GM12875 (cell line): ENCODE data around the gene PRKAG2.
A peak's percentile ranks its signal among the peaks of the same experiment; 100 is the strongest.

Experiments used
- H3K4me3 ChIP-seq: one replicate; pipeline ENCODE4 v1.5.1; 2011; ENCODE audit warnings: low read depth, low read length, control low read depth
- TF ChIP-seq, protein P1 (sequence below): IDR thresholded peaks from 2 replicates; pipeline ENCODE4 v1.5.1; 2011; ENCODE audit warnings: low read depth, mild to moderate bottlenecking, control low read depth, inconsistent platforms, low read length, moderate library complexity, borderline replicate concordance; ENCODE audit not compliant: insufficient read depth

Gene PRKAG2

DNA sequence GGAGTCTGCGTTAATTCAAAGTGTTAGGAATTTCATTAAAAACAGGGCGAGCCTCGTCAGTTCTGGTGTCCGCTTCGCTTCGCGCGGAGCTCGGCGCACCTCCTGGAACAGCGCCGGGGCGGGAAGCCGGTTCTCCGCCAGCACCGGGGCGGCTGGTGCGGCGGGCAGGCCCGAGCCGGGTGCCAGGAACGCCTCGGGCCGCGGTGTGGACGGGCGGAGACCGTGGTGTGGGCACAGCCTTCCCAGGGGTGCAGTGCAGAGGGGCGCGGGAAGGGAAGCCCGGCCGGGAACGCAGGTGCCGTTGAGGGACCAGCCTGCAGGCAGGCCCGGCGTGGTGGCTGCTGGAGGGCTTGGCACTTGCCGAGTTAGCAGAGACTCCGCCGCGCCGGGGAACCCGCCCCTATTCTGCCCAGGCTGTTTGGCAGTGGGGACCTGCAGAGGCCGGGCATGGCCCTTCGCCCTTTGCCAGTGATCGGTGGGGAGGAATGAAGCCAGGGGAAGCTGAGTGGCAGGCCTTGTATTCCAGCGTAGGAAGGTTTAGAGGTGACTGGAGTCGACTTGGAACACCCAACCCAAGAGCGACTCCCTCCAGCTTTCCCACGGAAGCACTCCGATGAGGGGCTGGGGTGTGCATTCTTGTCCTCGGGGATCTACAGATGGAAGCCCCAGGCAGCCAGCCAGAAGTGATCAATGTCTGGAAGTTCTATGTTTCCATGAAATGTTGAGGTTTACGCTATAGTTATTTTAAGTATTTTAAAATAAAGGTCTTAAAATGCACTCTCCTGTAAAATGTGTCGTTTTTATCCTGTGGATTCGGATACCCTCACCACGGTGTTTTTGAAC, 356.3 kb downstream of the PRKAG2 start:
- TF ChIP-seq, protein P1, sequence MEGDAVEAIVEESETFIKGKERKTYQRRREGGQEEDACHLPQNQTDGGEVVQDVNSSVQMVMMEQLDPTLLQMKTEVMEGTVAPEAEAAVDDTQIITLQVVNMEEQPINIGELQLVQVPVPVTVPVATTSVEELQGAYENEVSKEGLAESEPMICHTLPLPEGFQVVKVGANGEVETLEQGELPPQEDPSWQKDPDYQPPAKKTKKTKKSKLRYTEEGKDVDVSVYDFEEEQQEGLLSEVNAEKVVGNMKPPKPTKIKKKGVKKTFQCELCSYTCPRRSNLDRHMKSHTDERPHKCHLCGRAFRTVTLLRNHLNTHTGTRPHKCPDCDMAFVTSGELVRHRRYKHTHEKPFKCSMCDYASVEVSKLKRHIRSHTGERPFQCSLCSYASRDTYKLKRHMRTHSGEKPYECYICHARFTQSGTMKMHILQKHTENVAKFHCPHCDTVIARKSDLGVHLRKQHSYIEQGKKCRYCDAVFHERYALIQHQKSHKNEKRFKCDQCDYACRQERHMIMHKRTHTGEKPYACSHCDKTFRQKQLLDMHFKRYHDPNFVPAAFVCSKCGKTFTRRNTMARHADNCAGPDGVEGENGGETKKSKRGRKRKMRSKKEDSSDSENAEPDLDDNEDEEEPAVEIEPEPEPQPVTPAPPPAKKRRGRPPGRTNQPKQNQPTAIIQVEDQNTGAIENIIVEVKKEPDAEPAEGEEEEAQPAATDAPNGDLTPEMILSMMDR = no peak
- peak overlapping the region; percentile 48 for H3K4me3 ChIP-seq

DNA sequence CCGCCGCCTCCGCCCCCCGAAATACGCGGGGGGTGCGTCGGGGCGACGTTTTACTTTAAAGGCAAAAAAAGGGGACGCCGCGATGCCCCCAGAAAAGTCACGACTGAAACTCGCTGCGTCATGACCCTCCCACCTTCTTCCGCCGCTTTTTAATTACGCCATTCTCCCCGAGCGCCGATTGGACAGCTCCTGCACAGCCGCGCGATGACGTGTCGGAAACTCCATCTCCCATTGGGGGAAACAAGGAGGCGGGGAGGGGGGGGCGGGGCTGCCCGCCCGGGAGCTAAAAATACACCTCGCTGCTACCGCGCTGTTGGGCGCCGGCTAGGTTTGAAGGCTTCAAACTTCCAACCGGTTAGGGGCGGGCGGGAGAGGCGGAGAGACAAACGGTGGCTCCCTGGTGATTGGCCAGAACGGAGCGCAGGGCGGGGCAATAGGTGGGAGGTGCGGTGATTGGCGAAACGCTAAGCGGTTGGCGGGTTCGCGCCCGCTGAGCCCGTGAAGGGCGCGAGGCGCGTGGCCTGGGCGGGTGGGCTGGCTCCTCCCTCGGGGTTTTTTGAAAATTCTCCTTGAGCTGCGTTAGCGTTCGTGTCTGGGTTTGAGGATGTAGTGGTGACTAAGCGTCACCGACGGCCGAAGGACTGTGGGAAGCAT, 357.0 kb downstream of the PRKAG2 start, which contains the start of gene RHEB:
TSS of gene RHEB (minus strand) at position 131 of the 654 bp plus-strand sequence. CDS start 384 bp downstream, outside the sequence.
- peak within 1 kb of the TSS; percentile 79 for H3K4me3 ChIP-seq

DNA sequence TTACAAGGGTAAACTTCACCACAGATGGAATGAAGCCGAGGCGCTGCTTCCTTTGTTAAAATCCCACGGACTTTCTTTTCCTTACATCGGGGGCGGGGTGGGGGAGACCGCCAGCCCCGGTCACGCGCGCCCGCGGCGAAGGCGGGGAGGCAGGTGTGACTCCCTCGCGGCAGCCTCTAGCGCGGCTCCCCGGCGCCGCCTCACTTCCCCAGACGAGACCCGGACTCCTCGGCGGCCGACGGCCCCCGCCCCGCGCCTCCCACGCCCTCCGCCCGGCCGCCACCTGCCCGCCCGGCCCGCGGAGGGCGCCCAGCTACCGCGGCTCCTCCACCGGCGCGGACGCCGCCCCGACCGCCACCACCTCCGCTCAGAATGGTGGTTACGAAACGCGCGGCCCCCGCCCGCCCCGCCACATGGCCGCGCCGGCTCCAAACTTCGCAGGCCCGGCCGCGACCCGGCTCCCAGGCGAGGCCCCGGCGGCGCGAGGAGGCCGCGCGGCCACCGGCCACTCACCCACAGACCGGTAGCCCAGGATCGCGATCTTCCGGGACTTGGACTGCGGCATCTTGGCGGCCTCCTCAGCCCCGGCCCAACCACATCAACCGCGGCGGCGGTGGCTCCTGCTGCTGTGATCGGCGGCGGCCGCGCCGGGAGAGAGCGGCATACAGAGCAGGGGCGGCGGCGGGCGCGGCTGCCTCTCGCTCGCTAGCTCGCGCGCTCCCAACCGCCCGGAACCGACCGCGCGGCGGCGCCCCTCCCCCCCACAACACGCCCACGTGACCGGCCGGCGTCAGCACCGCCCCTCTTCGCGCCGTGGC, 357.8 kb downstream of the PRKAG2 start:
- peak overlapping the region; percentile 79 for H3K4me3 ChIP-seq

More for the DNA sequence above, 357.0 kb downstream of the PRKAG2 start, which contains the start of gene RHEB:
- TF ChIP-seq, protein P1 = no peak

DNA sequence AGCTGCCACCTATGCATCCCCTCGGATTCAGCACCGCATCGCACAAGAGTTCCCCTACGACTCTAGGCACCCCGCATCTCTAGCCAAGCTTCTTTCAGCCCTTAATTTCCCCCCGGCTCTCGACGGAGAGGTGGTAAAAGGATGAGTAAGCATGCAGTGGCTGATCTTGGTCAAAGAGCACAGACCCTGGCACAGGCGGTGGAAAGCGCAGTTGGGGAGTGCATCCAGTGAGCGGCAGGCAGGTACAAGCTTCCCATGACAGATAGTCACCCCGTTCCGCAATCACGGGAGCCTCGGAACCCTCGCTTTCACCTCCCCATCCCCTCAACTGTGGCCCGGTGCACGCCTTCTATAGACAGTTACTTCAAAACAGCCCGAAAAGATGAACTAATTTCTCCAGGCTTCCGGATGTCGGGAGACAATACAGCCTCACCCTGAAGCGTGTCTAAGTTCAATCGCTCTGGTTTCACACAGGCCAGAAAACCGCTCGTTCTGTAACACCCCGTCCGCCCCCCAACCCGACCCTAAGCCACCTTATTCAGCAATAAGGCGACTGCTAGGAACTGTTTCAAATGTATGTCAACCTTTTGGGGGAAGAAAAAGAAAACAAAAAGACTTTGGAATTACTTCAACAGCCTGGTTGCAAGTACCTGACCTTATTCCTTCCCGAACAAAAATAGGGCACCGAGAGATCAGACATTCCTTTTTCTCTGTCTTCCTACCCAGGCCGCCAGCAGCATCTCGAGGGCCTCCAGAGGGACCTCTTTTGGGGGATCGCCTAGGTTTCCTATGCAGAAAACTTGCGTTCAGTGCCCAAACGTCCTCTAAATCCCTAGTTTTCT, 358.6 kb downstream of the PRKAG2 start:
- TF ChIP-seq, protein P1 = no peak
- H3K4me3 ChIP-seq = peak overlapping the region; percentile 79

DNA sequence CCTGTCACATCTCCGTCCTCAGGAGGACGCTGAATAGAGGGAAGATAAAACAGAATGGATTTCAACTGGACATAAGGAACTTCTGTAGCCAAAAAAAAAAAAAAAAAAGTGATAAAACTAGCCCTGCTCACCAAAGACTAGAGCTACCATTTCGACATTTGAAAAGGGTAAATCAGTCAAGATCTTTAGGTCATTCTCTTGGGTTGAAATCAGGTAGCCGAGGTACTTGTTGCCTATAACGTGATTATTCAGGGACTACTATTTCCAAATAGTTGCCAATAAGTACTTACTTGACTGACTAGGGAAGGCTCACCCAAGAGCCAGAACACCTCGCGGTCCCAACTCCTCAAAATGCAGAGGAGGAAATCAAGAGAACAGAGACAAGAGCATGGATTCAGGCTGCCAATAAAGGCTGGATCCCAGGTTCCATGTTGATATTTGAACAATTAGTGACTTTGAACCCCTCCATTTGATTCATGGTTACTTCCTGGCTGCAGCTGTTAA, 359.3 kb downstream of the PRKAG2 start:
- peak overlapping the region; percentile 79 for H3K4me3 ChIP-seq
- TF ChIP-seq, protein P1 = no peak

DNA sequence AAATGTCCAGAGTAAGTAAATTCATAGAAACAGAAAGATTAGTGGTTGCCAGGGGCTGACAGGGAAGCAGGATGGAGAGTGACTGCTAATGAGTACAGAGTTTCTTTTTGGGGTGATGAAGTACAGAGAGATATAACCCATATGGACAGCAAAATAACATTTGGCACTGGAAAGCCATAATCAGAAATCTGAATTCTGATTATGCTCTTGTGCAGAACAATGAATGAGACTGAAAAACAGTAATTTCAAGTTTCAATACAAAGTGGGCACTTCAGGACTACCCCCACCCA, 361.7 kb downstream of the PRKAG2 start:
- TF ChIP-seq, protein P1 = no peak
- H3K4me3 ChIP-seq = no peak overlapping the region
